GM12872 (cell line): ENCODE data around the gene SLC35B2.

Experiments used
- TF ChIP-seq, protein P1 (sequence below): IDR thresholded peaks from 3 replicates; pipeline ENCODE4 v1.5.1; 2011; ENCODE audit warnings: low read depth, mild to moderate bottlenecking, low read length, moderate library complexity; ENCODE audit not compliant: insufficient read depth

SLC35B2 gene

DNA sequence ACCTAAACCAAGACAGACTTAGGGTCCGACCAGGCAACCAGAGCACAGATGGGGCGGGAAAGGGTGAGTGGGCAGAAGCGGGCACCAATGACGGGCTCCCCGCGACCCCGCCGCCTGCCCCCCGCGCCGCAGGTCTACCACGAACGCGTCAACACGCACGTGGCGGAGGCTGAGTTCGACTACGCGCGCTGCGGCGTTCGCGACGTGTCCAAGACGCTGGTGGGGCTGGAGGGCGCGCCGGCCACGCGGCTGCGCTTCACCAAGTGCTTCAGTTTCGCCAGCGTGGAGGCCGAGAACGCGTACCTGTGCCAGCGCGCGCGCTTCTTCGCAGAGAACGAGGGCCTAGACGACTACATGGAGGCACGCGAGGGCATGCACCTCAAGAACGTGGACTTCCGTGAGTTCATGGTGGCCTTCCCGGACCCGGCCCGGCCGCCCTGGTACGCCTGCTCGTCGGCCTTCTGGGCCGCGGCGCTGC, 18.0 kb upstream of the SLC35B2 start:
- TF ChIP-seq, protein P1, sequence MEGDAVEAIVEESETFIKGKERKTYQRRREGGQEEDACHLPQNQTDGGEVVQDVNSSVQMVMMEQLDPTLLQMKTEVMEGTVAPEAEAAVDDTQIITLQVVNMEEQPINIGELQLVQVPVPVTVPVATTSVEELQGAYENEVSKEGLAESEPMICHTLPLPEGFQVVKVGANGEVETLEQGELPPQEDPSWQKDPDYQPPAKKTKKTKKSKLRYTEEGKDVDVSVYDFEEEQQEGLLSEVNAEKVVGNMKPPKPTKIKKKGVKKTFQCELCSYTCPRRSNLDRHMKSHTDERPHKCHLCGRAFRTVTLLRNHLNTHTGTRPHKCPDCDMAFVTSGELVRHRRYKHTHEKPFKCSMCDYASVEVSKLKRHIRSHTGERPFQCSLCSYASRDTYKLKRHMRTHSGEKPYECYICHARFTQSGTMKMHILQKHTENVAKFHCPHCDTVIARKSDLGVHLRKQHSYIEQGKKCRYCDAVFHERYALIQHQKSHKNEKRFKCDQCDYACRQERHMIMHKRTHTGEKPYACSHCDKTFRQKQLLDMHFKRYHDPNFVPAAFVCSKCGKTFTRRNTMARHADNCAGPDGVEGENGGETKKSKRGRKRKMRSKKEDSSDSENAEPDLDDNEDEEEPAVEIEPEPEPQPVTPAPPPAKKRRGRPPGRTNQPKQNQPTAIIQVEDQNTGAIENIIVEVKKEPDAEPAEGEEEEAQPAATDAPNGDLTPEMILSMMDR: no peak

DNA sequence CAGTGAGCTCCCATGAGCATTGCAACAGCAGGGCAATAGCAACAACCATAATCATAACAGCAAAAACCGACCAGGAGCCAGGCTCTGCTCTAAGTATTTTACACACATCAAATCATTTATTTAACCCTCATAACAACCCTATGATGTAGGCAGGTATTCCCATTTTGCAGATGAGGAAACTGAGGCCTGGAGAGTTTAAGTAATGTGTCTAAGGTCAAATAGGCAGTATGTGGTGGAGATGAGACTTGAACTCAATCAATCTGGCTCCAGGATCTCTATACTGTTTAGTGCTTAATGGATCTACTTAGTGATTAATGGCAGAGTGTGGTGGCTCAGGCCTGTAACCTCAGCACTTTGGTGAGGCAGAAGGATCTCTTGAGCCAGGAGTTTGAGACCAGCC, 16.3 kb upstream of the SLC35B2 start:
- TF ChIP-seq, protein P1: no peak

DNA sequence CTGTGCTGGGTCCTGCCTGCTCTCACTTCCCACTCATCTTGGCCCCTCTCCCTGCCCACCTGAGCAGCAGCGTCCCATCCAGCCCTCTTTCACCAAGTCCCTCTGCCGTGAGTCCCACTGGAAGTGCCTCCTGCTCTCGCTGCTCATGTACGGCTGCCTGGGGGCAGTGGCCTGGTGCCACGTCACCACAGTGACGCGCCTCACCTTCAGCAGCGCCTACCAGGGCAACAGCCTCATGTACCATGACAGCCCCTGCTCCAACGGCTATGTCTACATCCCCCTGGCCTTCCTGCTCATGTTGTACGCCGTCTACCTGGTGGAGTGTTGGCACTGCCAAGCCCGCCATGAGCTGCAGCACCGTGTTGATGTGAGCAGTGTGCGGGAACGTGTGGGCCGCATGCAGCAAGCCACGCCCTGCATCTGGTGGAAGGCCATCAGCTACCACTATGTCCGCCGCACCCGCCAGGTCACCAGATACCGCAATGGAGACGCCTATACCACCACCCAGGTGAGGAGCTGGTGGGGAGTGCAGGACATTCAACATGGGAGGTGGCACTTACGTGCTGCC, 15.8 kb upstream of the SLC35B2 start:
- TF ChIP-seq, protein P1: no peak

DNA sequence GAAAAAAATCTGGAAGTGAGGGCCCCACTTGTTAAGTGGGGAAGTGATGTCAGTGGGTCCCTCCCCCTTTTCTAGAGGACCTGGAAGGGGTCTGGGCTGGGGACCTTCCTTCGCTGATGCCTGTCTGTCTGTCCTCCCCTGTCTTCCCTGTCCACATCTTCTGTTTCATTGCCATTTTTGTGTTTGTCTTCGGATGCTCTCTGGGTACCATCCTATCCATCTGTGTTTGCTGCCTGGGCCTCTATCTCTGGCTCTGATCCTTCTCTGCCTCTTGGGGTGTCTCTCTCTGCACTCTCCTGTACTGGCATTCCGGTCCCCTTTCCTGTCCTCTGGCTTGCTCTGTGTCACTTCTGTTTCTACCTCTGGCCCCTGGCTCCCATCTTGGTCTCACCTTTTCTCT, 15.2 kb upstream of the SLC35B2 start:
- TF ChIP-seq, protein P1: no peak

DNA sequence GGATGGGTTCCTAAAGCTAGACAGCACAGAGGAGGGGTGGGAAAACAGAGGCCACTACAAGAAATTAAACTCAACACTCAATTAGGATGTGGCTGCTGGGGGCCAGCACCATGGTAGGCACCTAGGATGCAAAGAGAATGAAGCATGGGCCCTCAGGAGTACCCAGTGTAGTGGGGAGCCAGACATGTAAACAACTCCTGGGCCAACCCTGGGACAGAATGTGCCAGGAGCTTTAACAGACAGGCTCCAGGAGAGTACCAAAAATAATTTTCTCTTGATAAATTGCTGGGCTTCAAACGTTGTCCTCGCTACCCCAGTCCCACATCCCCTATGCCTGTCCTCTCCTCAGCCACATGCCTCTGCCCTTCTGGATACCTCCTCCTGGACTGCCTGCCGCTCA, 14.6 kb upstream of the SLC35B2 start:
- TF ChIP-seq, protein P1: no peak

DNA sequence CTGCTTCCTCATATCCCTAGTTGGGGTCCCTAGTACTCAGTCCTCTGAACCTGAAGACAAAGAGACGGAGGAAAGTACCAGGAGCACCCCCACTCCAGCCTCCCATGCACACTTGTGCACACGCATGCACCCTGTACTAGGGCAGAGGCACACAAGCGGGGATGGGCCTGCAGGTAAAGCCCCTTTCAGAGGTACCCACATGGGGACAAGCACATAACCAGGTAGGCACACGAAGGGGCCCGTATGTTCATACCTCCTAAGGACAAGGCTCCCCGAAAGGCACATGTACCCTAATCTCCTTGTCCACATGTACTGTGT, 14.0 kb upstream of the SLC35B2 start:
- TF ChIP-seq, protein P1: no peak

DNA sequence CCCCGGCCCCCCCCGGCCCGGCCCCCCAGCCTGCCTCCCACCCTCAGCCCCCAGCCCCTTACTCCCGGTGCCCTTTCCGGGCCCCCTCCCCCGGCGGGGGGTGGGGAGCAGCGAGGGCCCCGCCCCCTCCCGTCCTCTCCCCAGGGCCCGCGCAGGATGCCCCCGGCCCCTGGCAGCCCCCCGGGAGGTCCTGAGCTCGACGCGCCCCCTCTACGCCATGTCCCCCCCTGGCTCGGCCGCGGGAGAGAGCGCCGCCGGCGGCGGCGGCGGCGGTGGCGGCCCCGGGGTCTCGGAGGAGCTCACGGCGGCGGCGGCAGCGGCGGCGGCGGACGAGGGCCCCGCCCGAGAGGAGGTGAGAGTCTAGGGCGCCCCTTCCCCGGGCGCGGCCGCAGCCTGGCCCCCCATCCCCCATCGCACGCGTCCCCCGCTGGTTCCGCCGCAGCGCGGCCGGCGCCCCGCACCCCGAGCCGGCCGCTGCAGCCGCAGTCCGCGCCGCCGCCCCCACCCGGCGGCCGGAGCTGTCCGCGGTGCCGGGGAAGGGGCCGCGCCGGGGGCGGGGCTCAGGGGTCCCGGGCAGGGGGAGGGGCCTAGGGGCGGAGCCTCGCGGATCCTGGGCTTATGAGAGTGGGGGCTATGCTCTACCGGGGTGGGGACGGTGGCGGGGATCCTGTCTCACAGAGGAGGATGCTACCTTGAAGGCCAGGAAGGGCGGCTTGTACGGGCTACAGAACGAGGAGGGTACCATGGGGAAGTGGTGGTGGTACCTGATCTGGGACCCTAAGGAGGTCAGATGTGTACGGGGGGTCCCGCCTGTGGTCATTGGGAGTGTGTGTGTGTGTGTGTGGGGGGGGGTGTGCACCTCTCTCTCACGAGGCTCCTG, 13.4 kb upstream of the SLC35B2 start:
- TF ChIP-seq, protein P1: no peak
